ENCODE measurements around the gene RRP1B. TPM values are rescaled to one million over a fixed set of nuclear protein-coding genes. Genes with fewer than 3 reads are reported as not detected.

The RRP1B gene
- polyA plus RNA-seq, 1 donor from 2014 or later: 20.3 TPM

DNA sequence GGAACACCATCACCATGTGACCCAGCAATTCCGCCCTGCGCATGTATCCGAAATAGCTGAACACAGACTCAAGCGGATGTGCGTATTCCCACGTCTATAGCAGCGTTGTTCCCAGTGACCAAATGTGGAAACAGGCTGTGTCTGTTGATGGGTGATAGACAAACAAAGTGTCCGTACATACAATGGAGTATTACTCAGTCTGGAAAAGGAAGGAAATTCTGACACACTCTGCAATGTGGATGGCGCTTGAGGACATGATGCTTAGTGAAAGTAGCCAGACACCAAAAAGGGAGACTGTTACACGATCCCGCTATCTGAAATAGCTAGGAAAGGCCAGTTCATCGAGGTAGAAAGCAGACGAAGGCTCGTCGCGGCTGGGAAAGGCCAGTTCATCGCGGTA, 85.4 kb downstream of the RRP1B start:
- H3K27me3 ChIP-seq (ENCODE audit: insufficient read depth, low read depth, low read length): no peaks in the 10 kb centered on the region
- no peak overlapping the region for H3K9ac ChIP-seq (ENCODE audit: low read length)
- no peaks in the 10 kb centered on the region for H3K9me3 ChIP-seq (ENCODE audit: low read length)
- no peaks in the 10 kb centered on the region for H3F3A ChIP-seq (ENCODE audit: insufficient read depth, low read length, poor library complexity, severe bottlenecking)
- no peak overlapping the region for H3K4me2 ChIP-seq (ENCODE audit: low read length)
- no peak overlapping the region for H2AFZ ChIP-seq (ENCODE audit: low read depth, low read length)
- no peak overlapping the region for H3K4me3 ChIP-seq (ENCODE audit: low read length)
- no peak overlapping the region for H3K27ac ChIP-seq (ENCODE audit: low read length)
- no peaks in the 10 kb centered on the region for H3K9me2 ChIP-seq (ENCODE audit: insufficient read depth, low read length)
- no peaks in the 10 kb centered on the region for H3K79me2 ChIP-seq (replicated peaks; ENCODE audit: insufficient read depth, low read length)
- H3K36me3 ChIP-seq (ENCODE audit: insufficient read depth, low read length): no peaks in the 10 kb centered on the region
- H4K20me1 ChIP-seq (ENCODE audit: insufficient read depth): no peaks in the 10 kb centered on the region
- TF ChIP-seq MXI1 (conservative IDR thresholded peaks at IDR 0.05; ENCODE audit: poor library complexity, severe bottlenecking) (no peak), TAF1 (IDR thresholded peaks at IDR 0.05; ENCODE audit: low read depth) (no peak), EZH2 (IDR thresholded peaks at IDR 0.05; ENCODE audit: borderline replicate concordance, insufficient read depth, low read length, poor library complexity, severe bottlenecking) (no peak), POLR2AphosphoS5 (IDR thresholded peaks at IDR 0.05) (no peak), SMC3 (conservative IDR thresholded peaks at IDR 0.05; ENCODE audit: poor library complexity) (no peak), RAD21 (conservative IDR thresholded peaks at IDR 0.05) (no peak), EP300 (conservative IDR thresholded peaks at IDR 0.05; ENCODE audit: poor library complexity, severe bottlenecking) (no peak)
- TF ChIP-seq, protein P1, sequence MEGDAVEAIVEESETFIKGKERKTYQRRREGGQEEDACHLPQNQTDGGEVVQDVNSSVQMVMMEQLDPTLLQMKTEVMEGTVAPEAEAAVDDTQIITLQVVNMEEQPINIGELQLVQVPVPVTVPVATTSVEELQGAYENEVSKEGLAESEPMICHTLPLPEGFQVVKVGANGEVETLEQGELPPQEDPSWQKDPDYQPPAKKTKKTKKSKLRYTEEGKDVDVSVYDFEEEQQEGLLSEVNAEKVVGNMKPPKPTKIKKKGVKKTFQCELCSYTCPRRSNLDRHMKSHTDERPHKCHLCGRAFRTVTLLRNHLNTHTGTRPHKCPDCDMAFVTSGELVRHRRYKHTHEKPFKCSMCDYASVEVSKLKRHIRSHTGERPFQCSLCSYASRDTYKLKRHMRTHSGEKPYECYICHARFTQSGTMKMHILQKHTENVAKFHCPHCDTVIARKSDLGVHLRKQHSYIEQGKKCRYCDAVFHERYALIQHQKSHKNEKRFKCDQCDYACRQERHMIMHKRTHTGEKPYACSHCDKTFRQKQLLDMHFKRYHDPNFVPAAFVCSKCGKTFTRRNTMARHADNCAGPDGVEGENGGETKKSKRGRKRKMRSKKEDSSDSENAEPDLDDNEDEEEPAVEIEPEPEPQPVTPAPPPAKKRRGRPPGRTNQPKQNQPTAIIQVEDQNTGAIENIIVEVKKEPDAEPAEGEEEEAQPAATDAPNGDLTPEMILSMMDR (IDR thresholded peaks at IDR 0.05; ENCODE audit: poor library complexity, severe bottlenecking): no peak
- TF ChIP-seq, protein P2, sequence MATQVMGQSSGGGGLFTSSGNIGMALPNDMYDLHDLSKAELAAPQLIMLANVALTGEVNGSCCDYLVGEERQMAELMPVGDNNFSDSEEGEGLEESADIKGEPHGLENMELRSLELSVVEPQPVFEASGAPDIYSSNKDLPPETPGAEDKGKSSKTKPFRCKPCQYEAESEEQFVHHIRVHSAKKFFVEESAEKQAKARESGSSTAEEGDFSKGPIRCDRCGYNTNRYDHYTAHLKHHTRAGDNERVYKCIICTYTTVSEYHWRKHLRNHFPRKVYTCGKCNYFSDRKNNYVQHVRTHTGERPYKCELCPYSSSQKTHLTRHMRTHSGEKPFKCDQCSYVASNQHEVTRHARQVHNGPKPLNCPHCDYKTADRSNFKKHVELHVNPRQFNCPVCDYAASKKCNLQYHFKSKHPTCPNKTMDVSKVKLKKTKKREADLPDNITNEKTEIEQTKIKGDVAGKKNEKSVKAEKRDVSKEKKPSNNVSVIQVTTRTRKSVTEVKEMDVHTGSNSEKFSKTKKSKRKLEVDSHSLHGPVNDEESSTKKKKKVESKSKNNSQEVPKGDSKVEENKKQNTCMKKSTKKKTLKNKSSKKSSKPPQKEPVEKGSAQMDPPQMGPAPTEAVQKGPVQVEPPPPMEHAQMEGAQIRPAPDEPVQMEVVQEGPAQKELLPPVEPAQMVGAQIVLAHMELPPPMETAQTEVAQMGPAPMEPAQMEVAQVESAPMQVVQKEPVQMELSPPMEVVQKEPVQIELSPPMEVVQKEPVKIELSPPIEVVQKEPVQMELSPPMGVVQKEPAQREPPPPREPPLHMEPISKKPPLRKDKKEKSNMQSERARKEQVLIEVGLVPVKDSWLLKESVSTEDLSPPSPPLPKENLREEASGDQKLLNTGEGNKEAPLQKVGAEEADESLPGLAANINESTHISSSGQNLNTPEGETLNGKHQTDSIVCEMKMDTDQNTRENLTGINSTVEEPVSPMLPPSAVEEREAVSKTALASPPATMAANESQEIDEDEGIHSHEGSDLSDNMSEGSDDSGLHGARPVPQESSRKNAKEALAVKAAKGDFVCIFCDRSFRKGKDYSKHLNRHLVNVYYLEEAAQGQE (IDR thresholded peaks at IDR 0.05; ENCODE audit: borderline replicate concordance): no peak

Small RNA genes within 50 kb of the gene (small RNA-seq; reads per million reads assigned to genes)
- 0 reads per million in 3 experiments for gene MIR6070

Other genes with a start within 250 kb of the RRP1B start
- gene SIK1, start 232.4 kb upstream of the RRP1B start, polyA plus RNA-seq: 2.0 and 2.6 TPM in 2 replicates
- gene HSF2BP, start 72 bp upstream of the RRP1B start, polyA plus RNA-seq: 0.54 and 0.89 TPM in 2 replicates
- gene PDXK, start 59.6 kb downstream of the RRP1B start, polyA plus RNA-seq: 22.8 and 32.0 TPM in 2 replicates
- 9.7 and 12.8 TPM in 2 replicates for gene CSTB, start 116.7 kb downstream of the RRP1B start, polyA plus RNA-seq
- 31.3 and 35.8 TPM in 2 replicates for gene RRP1, start 130.0 kb downstream of the RRP1B start, polyA plus RNA-seq
- gene AGPAT3, start 205.7 kb downstream of the RRP1B start, polyA plus RNA-seq: 8.4 and 9.3 TPM in 2 replicates